ENCODE results near the gene B9D1. TPM values are rescaled to one million over a fixed set of nuclear protein-coding genes. Genes with fewer than 3 reads are reported as not detected.

The B9D1 gene
- total RNA-seq, 1 donor from 2014 or later: 12.4 TPM

GRCh38 chr17:19348806-19349205, 13.7 kb downstream of the B9D1 start:
- FAIRE-seq (no peak), DNase-seq (ENCODE audit: low read depth) (no peak)
- no peaks in the 10 kb centered on the region for H3K27me3 ChIP-seq (ENCODE audit: control insufficient read depth, insufficient read depth, low read length)

GRCh38 chr17:19348081-19348650, 14.4 kb downstream of the B9D1 start:
- H3K4me3 ChIP-seq (ENCODE audit: low read depth, low read length): no peak overlapping the region
- H3K27me3 ChIP-seq (ENCODE audit: control insufficient read depth, insufficient read depth, low read length): no peaks in the 10 kb centered on the region
- TF ChIP-seq CTCF (IDR thresholded peaks at IDR 0.05; ENCODE audit: insufficient read depth, low read length, severe bottlenecking): no peak
- DNase-seq (ENCODE audit: low read depth): no peak
- no peaks in the 10 kb centered on the region for H3K36me3 ChIP-seq (ENCODE audit: control insufficient read depth, insufficient read depth, low read length)
- no peak for FAIRE-seq

More at GRCh38 chr17:19348806-19349205, 13.7 kb downstream of the B9D1 start:
- Histone ChIP-seq H3K4me3 (ENCODE audit: low read depth, low read length) (no peak overlapping the region), H3K36me3 (ENCODE audit: control insufficient read depth, insufficient read depth, low read length) (no peaks in the 10 kb centered on the region)
- TF ChIP-seq CTCF (IDR thresholded peaks at IDR 0.05; ENCODE audit: insufficient read depth, low read length, severe bottlenecking): no peak

- Histone ChIP-seq H3K27me3 (ENCODE audit: control insufficient read depth, insufficient read depth, low read length) (no peaks in the 10 kb centered on the region), H3K4me3 (ENCODE audit: low read depth, low read length) (no peak overlapping the region), H3K36me3 (ENCODE audit: control insufficient read depth, insufficient read depth, low read length) (no peaks in the 10 kb centered on the region)
- TF ChIP-seq CTCF (IDR thresholded peaks at IDR 0.05; ENCODE audit: insufficient read depth, low read length, severe bottlenecking): no peak
- DNase-seq (ENCODE audit: low read depth) (no peak), FAIRE-seq (no peak)
Measured at GRCh38 chr17:19347323-19348080, 15.0 kb downstream of the B9D1 start.

- FAIRE-seq: peak; percentile 92
- H3K36me3 ChIP-seq (ENCODE audit: control insufficient read depth, insufficient read depth, low read length): no peaks in the 10 kb centered on the region
- TF ChIP-seq CTCF (IDR thresholded peaks at IDR 0.05; ENCODE audit: insufficient read depth, low read length, severe bottlenecking): no peak
- no peaks in the 10 kb centered on the region for H3K27me3 ChIP-seq (ENCODE audit: control insufficient read depth, insufficient read depth, low read length)
- peak; percentile 53 for DNase-seq (ENCODE audit: low read depth)
- H3K4me3 ChIP-seq (ENCODE audit: low read depth, low read length): no peak overlapping the region
Measured at GRCh38 chr17:19346351-19347255, 15.9 kb downstream of the B9D1 start.

- TF ChIP-seq CTCF (IDR thresholded peaks at IDR 0.05; ENCODE audit: insufficient read depth, low read length, severe bottlenecking): no peak
- no peak overlapping the region for H3K4me3 ChIP-seq (ENCODE audit: low read depth, low read length)
- no peaks in the 10 kb centered on the region for H3K27me3 ChIP-seq (ENCODE audit: control insufficient read depth, insufficient read depth, low read length)
- no peak for DNase-seq (ENCODE audit: low read depth)
- H3K36me3 ChIP-seq (ENCODE audit: control insufficient read depth, insufficient read depth, low read length): no peaks in the 10 kb centered on the region
- FAIRE-seq: no peak
Measured at GRCh38 chr17:19345486-19346350, 16.8 kb downstream of the B9D1 start.

Measured in bronchial epithelial cell (primary cell).